ENCODE measurements around the gene SLC5A12.
"Not testable (repeated sequence)": the region's sequence is repeated elsewhere in the genome, so short reads cannot be mapped to it uniquely, and the experiment has no call there.

Gene SLC5A12

DNA sequence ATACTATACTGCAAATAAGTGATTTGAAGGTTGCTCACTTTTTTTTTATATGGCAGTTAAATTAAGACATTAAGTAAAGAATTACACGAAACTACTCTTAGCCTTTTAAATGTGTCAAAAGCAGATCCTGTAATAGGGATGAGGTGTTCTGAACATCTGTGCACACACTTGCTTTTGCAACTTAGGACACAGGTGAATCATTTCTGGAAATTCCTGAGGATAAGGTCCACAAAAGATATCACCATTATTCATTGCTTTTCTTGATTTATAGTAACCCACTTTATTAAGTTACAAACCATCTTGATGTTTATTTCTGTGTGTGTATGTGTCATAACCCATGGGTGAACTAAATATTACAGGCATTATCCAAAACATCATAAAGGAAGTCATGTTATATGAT, 55.9 kb downstream of the SLC5A12 start:
- TF ChIP-seq, protein P1, sequence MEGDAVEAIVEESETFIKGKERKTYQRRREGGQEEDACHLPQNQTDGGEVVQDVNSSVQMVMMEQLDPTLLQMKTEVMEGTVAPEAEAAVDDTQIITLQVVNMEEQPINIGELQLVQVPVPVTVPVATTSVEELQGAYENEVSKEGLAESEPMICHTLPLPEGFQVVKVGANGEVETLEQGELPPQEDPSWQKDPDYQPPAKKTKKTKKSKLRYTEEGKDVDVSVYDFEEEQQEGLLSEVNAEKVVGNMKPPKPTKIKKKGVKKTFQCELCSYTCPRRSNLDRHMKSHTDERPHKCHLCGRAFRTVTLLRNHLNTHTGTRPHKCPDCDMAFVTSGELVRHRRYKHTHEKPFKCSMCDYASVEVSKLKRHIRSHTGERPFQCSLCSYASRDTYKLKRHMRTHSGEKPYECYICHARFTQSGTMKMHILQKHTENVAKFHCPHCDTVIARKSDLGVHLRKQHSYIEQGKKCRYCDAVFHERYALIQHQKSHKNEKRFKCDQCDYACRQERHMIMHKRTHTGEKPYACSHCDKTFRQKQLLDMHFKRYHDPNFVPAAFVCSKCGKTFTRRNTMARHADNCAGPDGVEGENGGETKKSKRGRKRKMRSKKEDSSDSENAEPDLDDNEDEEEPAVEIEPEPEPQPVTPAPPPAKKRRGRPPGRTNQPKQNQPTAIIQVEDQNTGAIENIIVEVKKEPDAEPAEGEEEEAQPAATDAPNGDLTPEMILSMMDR (IDR thresholded peaks at IDR 0.05; ENCODE audit: low read depth, low read length, missing control alignments): no peak
- H3K4me3 ChIP-seq (ENCODE audit: low read depth, low read length): no peak overlapping the region
- no peak for DNase-seq (ENCODE audit: low read depth)

DNA sequence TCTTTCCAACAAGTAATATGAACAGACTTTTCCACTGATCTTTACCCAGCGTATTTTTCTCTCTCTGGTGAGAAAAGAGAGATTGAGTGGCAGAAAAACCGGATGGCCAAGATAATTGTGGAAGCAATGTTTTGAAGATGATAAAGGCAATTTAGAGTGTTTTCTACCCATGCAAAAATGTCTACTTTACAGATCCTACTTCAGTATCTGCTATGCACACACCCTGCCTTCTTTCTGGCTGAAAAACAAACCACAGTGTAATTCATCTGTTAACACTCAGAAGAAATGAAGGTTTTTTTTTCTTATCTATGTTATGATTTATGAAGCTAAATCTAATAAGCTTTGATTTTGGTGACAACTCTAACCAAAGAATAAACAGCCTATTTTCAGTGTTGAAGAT, 56.8 kb downstream of the SLC5A12 start:
- TF ChIP-seq, protein P1 (IDR thresholded peaks at IDR 0.05; ENCODE audit: low read depth, low read length, missing control alignments): no peak

DNA sequence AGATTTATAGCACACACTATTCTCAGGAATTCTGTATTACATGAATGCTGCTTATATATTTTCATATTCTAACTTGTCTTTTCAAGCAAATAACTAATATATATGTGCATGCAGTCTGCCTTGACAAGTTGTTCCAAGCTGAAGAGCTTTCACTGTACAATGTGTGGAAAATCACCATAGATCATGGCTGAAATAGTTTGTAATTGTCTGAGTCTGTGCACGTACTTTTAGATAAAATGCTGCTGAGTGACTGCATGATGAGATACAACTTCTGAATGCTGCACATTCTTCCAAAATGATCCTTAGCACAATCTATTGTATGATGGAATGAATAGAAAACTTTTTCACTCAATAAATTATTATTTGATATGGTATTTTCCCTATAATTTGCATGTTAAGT, 58.9 kb downstream of the SLC5A12 start:
- TF ChIP-seq, protein P1 (IDR thresholded peaks at IDR 0.05; ENCODE audit: low read depth, low read length, missing control alignments): no peak
- no peak for DNase-seq (ENCODE audit: low read depth)
- no peak overlapping the region for H3K4me3 ChIP-seq (ENCODE audit: low read depth, low read length)

More for the DNA sequence above, 56.8 kb downstream of the SLC5A12 start:
- H3K4me3 ChIP-seq (ENCODE audit: low read depth, low read length): no peak overlapping the region
- no peak for DNase-seq (ENCODE audit: low read depth)

DNA sequence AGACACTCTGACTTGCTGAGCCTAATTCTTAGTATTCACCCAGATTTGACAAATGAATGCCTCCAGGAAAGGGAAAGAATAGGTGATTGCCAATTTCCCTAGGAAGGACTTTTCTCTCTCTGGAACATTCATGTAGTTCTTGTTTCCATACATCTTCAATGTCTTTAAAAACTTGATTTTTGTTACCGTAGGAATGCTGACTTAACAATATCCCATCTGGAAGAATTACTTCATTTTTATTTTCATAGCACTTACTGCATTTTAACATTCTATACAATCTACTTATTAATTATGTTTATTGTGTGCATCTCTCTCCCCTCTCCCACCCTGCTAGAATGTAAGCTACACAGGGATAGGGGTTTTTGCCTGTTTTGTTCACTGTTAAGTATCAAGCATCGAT, 66.6 kb downstream of the SLC5A12 start:
- TF ChIP-seq, protein P1 (IDR thresholded peaks at IDR 0.05; ENCODE audit: low read depth, low read length, missing control alignments): no peak
- no peak overlapping the region for H3K4me3 ChIP-seq (ENCODE audit: low read depth, low read length)
- DNase-seq (ENCODE audit: low read depth): no peak

DNA sequence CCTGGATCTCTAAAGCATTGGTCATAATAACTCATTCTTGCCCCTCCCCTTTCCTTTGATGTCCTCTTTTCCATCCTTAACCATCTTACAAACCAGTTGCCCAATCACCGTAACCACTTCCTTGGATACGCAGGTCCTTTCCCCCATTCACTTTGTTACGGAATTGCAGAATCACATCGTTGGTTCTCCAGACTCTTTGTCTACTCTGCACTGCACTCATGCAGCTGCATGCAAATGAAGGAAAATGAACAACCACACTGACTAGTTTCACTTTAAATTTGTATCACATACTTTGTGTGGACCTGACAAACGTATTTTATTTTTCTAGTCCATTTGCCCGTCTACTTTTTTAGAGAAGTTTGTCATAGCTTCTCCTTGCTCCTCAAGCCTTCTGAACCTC, 69.9 kb downstream of the SLC5A12 start:
- no peak for DNase-seq (ENCODE audit: low read depth)
- TF ChIP-seq, protein P1 (IDR thresholded peaks at IDR 0.05; ENCODE audit: low read depth, low read length, missing control alignments): no peak
- no peak overlapping the region for H3K4me3 ChIP-seq (ENCODE audit: low read depth, low read length)

DNA sequence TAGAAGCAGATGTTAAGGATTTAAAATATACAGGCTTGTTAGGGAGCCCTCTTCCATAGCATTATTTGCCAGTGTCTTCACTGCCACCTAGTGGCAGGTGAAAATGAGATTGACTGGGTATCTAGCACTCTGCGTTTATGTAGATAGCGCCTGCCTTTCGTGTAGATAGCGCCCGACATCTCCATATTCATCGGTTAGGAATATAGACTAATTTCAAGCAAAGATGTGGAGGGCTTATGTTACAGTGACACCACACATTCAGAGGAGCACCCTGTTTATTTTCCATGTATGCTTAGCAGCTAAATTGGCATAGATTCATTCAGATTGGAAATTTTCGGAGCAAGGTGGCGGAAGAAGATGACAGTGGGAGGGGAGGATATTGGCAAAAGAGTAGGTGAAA, 72.0 kb downstream of the SLC5A12 start:
- DNase-seq (ENCODE audit: low read depth): peak; percentile 43
- TF ChIP-seq, protein P1 (IDR thresholded peaks at IDR 0.05; ENCODE audit: low read depth, low read length, missing control alignments): peak; percentile 71
- H3K4me3 ChIP-seq (ENCODE audit: low read depth, low read length): no peak overlapping the region

DNA sequence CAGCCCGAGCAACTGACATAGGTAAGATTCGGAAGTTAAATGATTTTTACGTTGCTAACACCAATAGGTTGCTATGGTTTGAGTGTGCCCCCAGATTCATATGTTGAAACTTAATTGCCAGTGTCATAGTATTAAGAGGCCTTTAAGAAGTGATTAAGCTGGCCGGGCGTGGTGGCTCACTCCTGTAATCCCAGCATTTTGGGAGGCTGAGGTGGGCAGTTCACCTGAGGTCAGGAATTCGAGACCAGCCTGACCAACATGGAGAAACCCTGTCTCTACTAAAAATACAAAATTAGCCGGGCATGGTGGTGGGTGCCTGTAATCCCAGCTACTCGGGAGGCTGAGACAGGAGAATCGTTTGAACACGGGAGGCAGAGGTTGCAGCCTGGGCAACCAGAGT, 78.5 kb downstream of the SLC5A12 start:
- DNase-seq (ENCODE audit: low read depth): not testable (repeated sequence)

More for the DNA sequence above, 78.5 kb downstream of the SLC5A12 start:
- not testable (repeated sequence) for H3K4me3 ChIP-seq (ENCODE audit: low read depth, low read length)

All from GM12864 (cell line).